ENCODE results near the gene MGST3. TPM values are rescaled to one million over a fixed set of nuclear protein-coding genes. Genes with fewer than 3 reads are reported as not detected.

The MGST3 gene
- total RNA-seq, 4 donors from 2014 or later: 111 to 178 (median 135) TPM

- 96% methylated on average over 6 of the region's 6 CpGs for WGBS
- Histone ChIP-seq H3K4me1 (peaks cover 4% of the 10 kb centered on the region), H3K4me3 (no peak overlapping the region), H3K27ac (no peak overlapping the region), H3K27me3 (no peaks in the 10 kb centered on the region), H3K36me3 (peaks cover 37% of the 10 kb centered on the region), H3K9me3 (no peaks in the 10 kb centered on the region)
- DNase-seq (ENCODE audit: low spot score in 2 of 2): no peak
- TF ChIP-seq POLR2A (IDR thresholded peaks at IDR 0.05): no peak
- no peak for TF ChIP-seq EP300 (IDR thresholded peaks at IDR 0.05)
- no peak for TF ChIP-seq POLR2AphosphoS5 (IDR thresholded peaks at IDR 0.05)
These were observed 55.3 kb downstream of the MGST3 start for GRCh38 chr1:165686121-165686970.

DNA sequence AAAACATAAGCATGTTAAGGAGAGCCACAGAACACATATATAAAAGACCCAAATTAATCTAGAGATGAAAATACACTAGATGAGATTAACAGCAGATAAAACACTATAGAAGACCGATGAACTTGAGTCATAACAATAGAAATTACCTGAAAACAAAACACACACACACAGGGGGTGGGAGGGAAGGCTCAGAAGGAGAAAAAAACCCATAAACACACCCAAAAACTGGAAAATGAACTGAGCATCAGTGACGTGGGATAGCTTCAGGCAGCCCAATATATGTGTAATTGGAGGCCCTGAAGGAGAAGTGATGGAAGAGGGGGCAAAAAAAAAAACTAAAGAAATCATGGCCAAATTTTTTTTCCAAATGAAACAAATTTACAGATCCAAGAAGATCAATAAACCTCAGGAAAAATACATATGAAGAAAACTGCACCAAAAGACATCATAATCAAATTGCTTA is 56.0 kb downstream of the MGST3 start:
- H3K4me3 ChIP-seq: no peak overlapping the region
- DNase-seq (ENCODE audit: low spot score in 2 of 2): no peak
- peaks cover 30% of the 10 kb centered on the region for H3K36me3 ChIP-seq
- TF ChIP-seq POLR2A (IDR thresholded peaks at IDR 0.05): no peak
- no peak for TF ChIP-seq EP300 (IDR thresholded peaks at IDR 0.05)
- TF ChIP-seq, protein P1, sequence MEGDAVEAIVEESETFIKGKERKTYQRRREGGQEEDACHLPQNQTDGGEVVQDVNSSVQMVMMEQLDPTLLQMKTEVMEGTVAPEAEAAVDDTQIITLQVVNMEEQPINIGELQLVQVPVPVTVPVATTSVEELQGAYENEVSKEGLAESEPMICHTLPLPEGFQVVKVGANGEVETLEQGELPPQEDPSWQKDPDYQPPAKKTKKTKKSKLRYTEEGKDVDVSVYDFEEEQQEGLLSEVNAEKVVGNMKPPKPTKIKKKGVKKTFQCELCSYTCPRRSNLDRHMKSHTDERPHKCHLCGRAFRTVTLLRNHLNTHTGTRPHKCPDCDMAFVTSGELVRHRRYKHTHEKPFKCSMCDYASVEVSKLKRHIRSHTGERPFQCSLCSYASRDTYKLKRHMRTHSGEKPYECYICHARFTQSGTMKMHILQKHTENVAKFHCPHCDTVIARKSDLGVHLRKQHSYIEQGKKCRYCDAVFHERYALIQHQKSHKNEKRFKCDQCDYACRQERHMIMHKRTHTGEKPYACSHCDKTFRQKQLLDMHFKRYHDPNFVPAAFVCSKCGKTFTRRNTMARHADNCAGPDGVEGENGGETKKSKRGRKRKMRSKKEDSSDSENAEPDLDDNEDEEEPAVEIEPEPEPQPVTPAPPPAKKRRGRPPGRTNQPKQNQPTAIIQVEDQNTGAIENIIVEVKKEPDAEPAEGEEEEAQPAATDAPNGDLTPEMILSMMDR (IDR thresholded peaks at IDR 0.05): no peak
- no peak for TF ChIP-seq POLR2AphosphoS5 (IDR thresholded peaks at IDR 0.05)
- 91% methylated on average over 2 of the region's 2 CpGs for WGBS
- peaks cover 4% of the 10 kb centered on the region for H3K4me1 ChIP-seq
- no peaks in the 10 kb centered on the region for H3K9me3 ChIP-seq
- H3K27ac ChIP-seq: no peak overlapping the region
- no peaks in the 10 kb centered on the region for H3K27me3 ChIP-seq

DNA sequence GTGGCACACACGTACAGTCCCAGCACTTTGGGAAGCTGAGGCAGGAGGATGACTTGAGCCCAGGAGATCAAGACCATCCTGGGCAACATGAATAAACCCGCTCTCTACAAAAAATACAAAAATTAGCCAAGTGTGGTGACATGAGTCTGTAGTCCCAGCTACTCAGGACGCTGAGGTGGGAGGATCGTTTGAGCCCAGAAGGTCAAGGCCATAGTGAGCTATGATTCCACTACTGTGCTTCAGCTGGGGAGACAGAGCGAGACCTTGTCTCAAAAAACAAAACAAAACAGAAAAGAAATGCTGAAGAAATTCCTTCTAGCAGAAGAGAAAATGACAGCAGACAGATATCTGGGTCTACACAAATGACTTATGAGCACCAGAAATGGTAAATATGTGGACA is 57.0 kb downstream of the MGST3 start:
- DNase-seq (ENCODE audit: low spot score in 2 of 2): no peak

GRCh38 chr1:165695031-165695430 is 64.0 kb downstream of the MGST3 start:
- DNase-seq (ENCODE audit: low spot score in 2 of 2): no peak
- peak overlapping the region; percentile 97 for H3K27ac ChIP-seq
- WGBS: 28% methylated on average over 7 of the region's 7 CpGs

More for the DNA sequence above, 57.0 kb downstream of the MGST3 start:
- 95% methylated on average over 5 of the region's 5 CpGs for WGBS
- peaks cover 4% of the 10 kb centered on the region for H3K4me1 ChIP-seq
- peaks cover 20% of the 10 kb centered on the region for H3K36me3 ChIP-seq
- no peaks in the 10 kb centered on the region for H3K27me3 ChIP-seq
- H3K27ac ChIP-seq: no peak overlapping the region
- H3K9me3 ChIP-seq: no peaks in the 10 kb centered on the region
- TF ChIP-seq POLR2AphosphoS5 (IDR thresholded peaks at IDR 0.05): no peak
- TF ChIP-seq, protein P1 (IDR thresholded peaks at IDR 0.05): no peak
- TF ChIP-seq EP300 (IDR thresholded peaks at IDR 0.05): no peak
- TF ChIP-seq POLR2A (IDR thresholded peaks at IDR 0.05): no peak
- no peak overlapping the region for H3K4me3 ChIP-seq

GRCh38 chr1:165696625-165697100 is 65.6 kb downstream of the MGST3 start:
- Histone ChIP-seq H3K27me3 (no peaks in the 10 kb centered on the region), H3K36me3 (no peaks in the 10 kb centered on the region), H3K9me3 (no peaks in the 10 kb centered on the region), H3K4me3 (peak overlapping the region; percentile 67), H3K27ac (peak overlapping the region; percentile 97), H3K4me1 (peaks cover 38% of the 10 kb centered on the region)
- no peak for DNase-seq (ENCODE audit: low spot score in 2 of 2)
- peak in 2 of 3 donors; percentile 65 to 73 for TF ChIP-seq POLR2AphosphoS5 (IDR thresholded peaks at IDR 0.05)
- no peak for TF ChIP-seq POLR2A (IDR thresholded peaks at IDR 0.05)
- TF ChIP-seq EP300 (IDR thresholded peaks at IDR 0.05): no peak
- TF ChIP-seq, protein P1 (IDR thresholded peaks at IDR 0.05): no peak
- WGBS: 6% methylated on average over 2 of the region's 2 CpGs

More at GRCh38 chr1:165695031-165695430, 64.0 kb downstream of the MGST3 start:
- Histone ChIP-seq H3K9me3 (no peaks in the 10 kb centered on the region), H3K27me3 (no peaks in the 10 kb centered on the region), H3K4me3 (no peak overlapping the region), H3K36me3 (peaks cover 9% of the 10 kb centered on the region), H3K4me1 (peaks cover 38% of the 10 kb centered on the region)
- peak in 1 of 3 donors; percentile 15 for TF ChIP-seq POLR2AphosphoS5 (IDR thresholded peaks at IDR 0.05)
- no peak for TF ChIP-seq EP300 (IDR thresholded peaks at IDR 0.05)

DNA sequence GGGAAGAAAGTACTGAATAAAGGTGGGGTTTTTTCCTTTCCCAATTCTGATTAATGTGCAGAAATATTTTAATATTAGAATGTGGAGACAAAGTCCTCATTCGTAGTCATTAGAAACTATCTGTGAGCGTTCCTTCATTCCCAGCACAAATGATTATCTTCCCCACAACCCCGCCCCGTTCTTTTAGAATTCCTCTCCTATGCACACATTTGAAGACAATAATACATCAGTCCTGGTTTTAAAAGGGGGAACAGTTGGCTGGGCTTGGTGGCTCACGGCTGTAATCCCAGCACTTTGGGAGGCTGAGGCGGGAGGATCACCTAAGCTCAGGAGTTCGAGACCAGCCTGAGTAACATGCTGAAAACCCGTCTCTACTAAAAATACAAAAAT is 66.5 kb downstream of the MGST3 start:
- WGBS: 12% methylated on average over 8 of the region's 8 CpGs
- Histone ChIP-seq H3K9me3 (no peaks in the 10 kb centered on the region), H3K4me1 (peaks cover 38% of the 10 kb centered on the region), H3K27ac (peak overlapping the region; percentile 97), H3K27me3 (no peaks in the 10 kb centered on the region), H3K36me3 (no peaks in the 10 kb centered on the region), H3K4me3 (peak overlapping the region; percentile 67)
- TF ChIP-seq POLR2A (IDR thresholded peaks at IDR 0.05): no peak
- TF ChIP-seq, protein P1 (IDR thresholded peaks at IDR 0.05): no peak
- TF ChIP-seq EP300 (IDR thresholded peaks at IDR 0.05): no peak
- TF ChIP-seq POLR2AphosphoS5 (IDR thresholded peaks at IDR 0.05): no peak
- DNase-seq (ENCODE audit: low spot score in 2 of 2): no peak

Measured in suprapubic skin (tissue), 4 donors.